K562 (cell line): ENCODE measurements around the gene DGCR6L. TPM values are rescaled to one million over a fixed set of nuclear protein-coding genes. Genes with fewer than 3 reads are reported as not detected.

Experiments used
- BHLHE40 ChIP-seq: IDR thresholded peaks from 2 replicates; pipeline ENCODE4 v1.6.1; 2011; ENCODE audit warnings: low read length, improper control_type of control experiment
- FOSL1 ChIP-seq: fragments of 200-800 bp; sonication (Bioruptor generic); conservative IDR thresholded peaks from 2 replicates; pipeline ENCODE4 v1.6.1; 2016; ENCODE audit warnings: missing genetic modification characterization, missing compliant biosample characterization
- FOXA1 ChIP-seq: fragments of 450-650 bp; IDR thresholded peaks from 2 replicates; pipeline ENCODE4 v1.6.1; 2016; ENCODE audit warnings: mild to moderate bottlenecking, borderline replicate concordance
- HDAC2 ChIP-seq: fragments of 450-650 bp; IDR thresholded peaks from 2 replicates; pipeline ENCODE4 v1.6.1; 2016; ENCODE audit warnings: mild to moderate bottlenecking
- ID3 ChIP-seq, 2 experiments: fragments of 250-450 bp in 1 of 2; fragments of 450-650 bp in 1 of 2; sonication (Bioruptor Pico) in 1 of 2; IDR thresholded peaks; 2 replicates each; pipeline versions ENCODE4 v1.6.1 to v1.8.0; 2016 to 2021; ENCODE audit warnings: mild to moderate bottlenecking in 2 of 2, moderate library complexity in 2 of 2, missing compliant biosample characterization in 1 of 2, missing genetic modification characterization in 1 of 2
- MXD1 ChIP-seq: fragments of 250-450 bp; sonication (Bioruptor Pico); IDR thresholded peaks from 2 replicates; pipeline ENCODE4 v1.8.0; 2021; ENCODE audit warnings: borderline replicate concordance, mild to moderate bottlenecking, moderate library complexity; ENCODE audit not compliant: poor library complexity, severe bottlenecking
- NR2F6 ChIP-seq: fragments of 450-650 bp; formaldehyde crosslinking; IDR thresholded peaks from 2 replicates; pipeline ENCODE4 v1.4.0; 2020; ENCODE audit warnings: mild to moderate bottlenecking
- TEAD1 ChIP-seq, 2 experiments: fragments of 450-650 bp in 1 of 2; sonication (generic) in 1 of 2; formaldehyde crosslinking; IDR thresholded peaks; 2 replicates each; pipeline versions ENCODE4 v1.4.0 to v1.8.0; 2020 to 2022; ENCODE audit warnings: mild to moderate bottlenecking in 2 of 2, missing genetic modification reagents in 1 of 2
- TRIM28 ChIP-seq: fragments of 450-650 bp; IDR thresholded peaks from 2 replicates; pipeline ENCODE4 v1.6.1; 2017
- VEZF1 ChIP-seq: fragments of 200-800 bp; sonication (Bioruptor generic); IDR thresholded peaks from 2 replicates; pipeline ENCODE4 v1.6.1; 2017; ENCODE audit warnings: missing genetic modification characterization, missing compliant biosample characterization
- XRCC5 ChIP-seq: fragments of 200-400 bp; formaldehyde crosslinking; IDR thresholded peaks from 2 replicates; pipeline ENCODE4 v1.6.1; 2017; ENCODE audit warnings: low read depth, mild to moderate bottlenecking, low read length
- ZFP91 ChIP-seq: sonication (generic); formaldehyde crosslinking; IDR thresholded peaks from 2 replicates; pipeline ENCODE4 v1.8.0; 2022; ENCODE audit warnings: mild to moderate bottlenecking, missing genetic modification reagents
- ZNF584 ChIP-seq: fragments of 200-800 bp; sonication (Bioruptor generic); IDR thresholded peaks from 2 replicates; pipeline ENCODE4 v1.6.1; 2016; ENCODE audit warnings: low read depth, mild to moderate bottlenecking, missing genetic modification characterization, missing compliant biosample characterization
- ZNF766 ChIP-seq: fragments of 200-800 bp; sonication (Bioruptor generic); conservative IDR thresholded peaks from 2 replicates; pipeline ENCODE4 v1.6.1; 2016; ENCODE audit warnings: missing genetic modification characterization, missing compliant biosample characterization
- polyA plus RNA-seq, 8 experiments: library from polyadenylated mRNA; depleted of rRNA in 4 of 8; stranded (reverse) in 5 of 8; unstranded in 3 of 8; fragments of >200 nt; fragmentation: Nextera tagmentation in 2 of 8; fragmentation: Illumina TruSeq in 1 of 8; extraction: Ambion mirVana in 2 of 8; extraction: Trizol in 1 of 8; gene quantifications; 2 replicates each; pipeline versions ENCODE4 v1.2.1 to v1.2.3, GENCODE V29; 2011 to 2014; ENCODE audit warnings: inconsistent platforms in 1 of 8, missing spikeins in 1 of 8
- total RNA-seq, 7 experiments: library from RNA; depleted of rRNA in 6 of 7; stranded (reverse); fragments of >200 nt in 6 of 7; fragmentation: Illumina TruSeq in 2 of 7; extraction: Trizol in 2 of 7; gene quantifications; 2 replicates each; pipeline versions ENCODE4 v1.2.1 to v1.2.3, GENCODE V29; 2011 to 2021; ENCODE audit warnings: low replicate concordance in 1 of 7

The DGCR6L gene
- total and polyA plus RNA-seq, 9 of the 15 experiments (the other 6 are each of a cell fraction or from before 2014, with no cell fraction given) = 3.6 to 151 (median 51.0) TPM

GRCh38 chr22:20298803-20299745 is 20.8 kb downstream of the DGCR6L start (continued):
- TF ChIP-seq ID3 (CRISPR knock-in tag; IDR thresholded peaks at IDR 0.05) (no peak), ID3 (tag; IDR thresholded peaks at IDR 0.05) (no peak), VEZF1 (peak; percentile 85), XRCC5 (peak; percentile 91), NR2F6 (CRISPR knock-in tag) (no peak), ZNF584 (CRISPR knock-in tag) (no peak), TRIM28 (no peak; the same call in 1 of the 2 replicates), FOXA1 (no peak), ZNF766 (CRISPR knock-in tag) (no peak), ZFP91 (peak; percentile 69; the same call in 1 of the 2 replicates), BHLHE40 (peak; percentile 91), HDAC2 (no peak), MXD1 (peak; percentile 60), TEAD1 (CRISPR knock-in tag; IDR thresholded peaks at IDR 0.05) (peak in 1 of 2 experiments; percentile 78; a peak in 2 of 4 replicates), FOSL1 (tag) (no peak)
